RWPE2 (cell line): ENCODE results near the gene SPRTN.
A peak's percentile ranks its signal among the peaks of the same experiment; 100 is the strongest.

Experiments
- ATAC-seq: fragments of 200-7000 bp; cut with Tn5 transposase; 3 replicates; pipeline ENCODE4 v1.9.1; 2021; ENCODE audit warnings: low read depth
- DNase-seq: peaks from one replicate; pipeline ENCODE4 v3.0.0-alpha.2; 2020; ENCODE audit warnings: low spot score
- H3K27ac ChIP-seq: fragments of 450-650 bp; 2 replicates; pipeline ENCODE4 v1.5.1; 2017; ENCODE audit warnings: mild to moderate bottlenecking; ENCODE audit not compliant: poor library complexity, severe bottlenecking
- H3K27me3 ChIP-seq: fragments of 250-450 bp; sonication (Bioruptor Pico); 2 replicates; pipeline ENCODE4 v1.5.1; 2021; ENCODE audit warnings: mild to moderate bottlenecking, moderate library complexity; ENCODE audit not compliant: insufficient read depth, poor library complexity, severe bottlenecking
- H3K36me3 ChIP-seq: fragments of 250-450 bp; sonication (Bioruptor Pico); 2 replicates; pipeline ENCODE4 v1.5.1; 2020; ENCODE audit warnings: low read depth, mild to moderate bottlenecking, moderate library complexity
- H3K4me1 ChIP-seq: fragments of 250-450 bp; sonication (Bioruptor Pico); 2 replicates; pipeline ENCODE4 v1.5.1; 2021; ENCODE audit warnings: mild to moderate bottlenecking, moderate library complexity; ENCODE audit not compliant: insufficient read depth, poor library complexity, severe bottlenecking
- H3K4me3 ChIP-seq: fragments of 250-450 bp; sonication (Bioruptor Pico); 2 replicates; pipeline ENCODE4 v1.5.1; 2021; ENCODE audit warnings: mild to moderate bottlenecking, moderate library complexity; ENCODE audit not compliant: severe bottlenecking
- H3K9me3 ChIP-seq: fragments of 250-450 bp; sonication (Bioruptor Pico); 2 replicates; pipeline ENCODE4 v1.5.1; 2021; ENCODE audit warnings: mild to moderate bottlenecking, moderate library complexity; ENCODE audit not compliant: severe bottlenecking
- TF ChIP-seq, protein P1 (sequence below): fragments of 450-650 bp; IDR thresholded peaks from one replicate; pipeline ENCODE4 v1.5.1; 2017; ENCODE audit warnings: mild to moderate bottlenecking, moderate library complexity; ENCODE audit not compliant: poor library complexity, severe bottlenecking

The SPRTN gene

DNA sequence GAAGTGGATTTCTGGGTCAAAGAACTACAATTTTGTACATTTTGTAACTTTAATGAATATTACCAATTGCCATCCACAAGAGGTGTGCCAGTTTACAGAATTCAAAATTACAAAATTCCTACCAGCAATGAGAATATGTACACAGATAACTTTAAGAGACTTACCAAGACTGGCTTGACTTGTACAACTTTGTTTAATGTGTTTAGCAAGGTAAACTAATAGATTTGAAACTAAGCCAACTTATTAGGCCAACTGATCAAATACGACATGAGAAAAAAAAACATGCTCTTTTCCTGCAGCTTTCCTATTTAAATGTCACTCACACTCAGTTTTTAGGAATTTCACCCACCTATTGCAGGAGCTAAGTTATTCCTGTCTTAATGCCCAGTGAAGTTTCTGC, 11.8 kb upstream of the SPRTN start:
- TF ChIP-seq, protein P1, sequence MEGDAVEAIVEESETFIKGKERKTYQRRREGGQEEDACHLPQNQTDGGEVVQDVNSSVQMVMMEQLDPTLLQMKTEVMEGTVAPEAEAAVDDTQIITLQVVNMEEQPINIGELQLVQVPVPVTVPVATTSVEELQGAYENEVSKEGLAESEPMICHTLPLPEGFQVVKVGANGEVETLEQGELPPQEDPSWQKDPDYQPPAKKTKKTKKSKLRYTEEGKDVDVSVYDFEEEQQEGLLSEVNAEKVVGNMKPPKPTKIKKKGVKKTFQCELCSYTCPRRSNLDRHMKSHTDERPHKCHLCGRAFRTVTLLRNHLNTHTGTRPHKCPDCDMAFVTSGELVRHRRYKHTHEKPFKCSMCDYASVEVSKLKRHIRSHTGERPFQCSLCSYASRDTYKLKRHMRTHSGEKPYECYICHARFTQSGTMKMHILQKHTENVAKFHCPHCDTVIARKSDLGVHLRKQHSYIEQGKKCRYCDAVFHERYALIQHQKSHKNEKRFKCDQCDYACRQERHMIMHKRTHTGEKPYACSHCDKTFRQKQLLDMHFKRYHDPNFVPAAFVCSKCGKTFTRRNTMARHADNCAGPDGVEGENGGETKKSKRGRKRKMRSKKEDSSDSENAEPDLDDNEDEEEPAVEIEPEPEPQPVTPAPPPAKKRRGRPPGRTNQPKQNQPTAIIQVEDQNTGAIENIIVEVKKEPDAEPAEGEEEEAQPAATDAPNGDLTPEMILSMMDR, result no peak
- DNase-seq, result no peak
- Histone ChIP-seq H3K9me3 (no peaks in the 10 kb centered on the region), H3K4me1 (no peaks in the 10 kb centered on the region), H3K4me3 (no peak overlapping the region), H3K27ac (no peak overlapping the region), H3K36me3 (no peaks in the 10 kb centered on the region), H3K27me3 (no peaks in the 10 kb centered on the region)
- ATAC-seq, result no peak

GRCh38 chr1:231327617-231328016, 10.5 kb upstream of the SPRTN start:
- no peak overlapping the region for H3K27ac ChIP-seq
- ATAC-seq (no peak), DNase-seq (no peak)
- no peak overlapping the region for H3K4me3 ChIP-seq
- peaks cover 3% of the 10 kb centered on the region; the same call in 1 of the 2 replicates for H3K36me3 ChIP-seq
- H3K27me3 ChIP-seq, result no peaks in the 10 kb centered on the region
- TF ChIP-seq, protein P1, result no peak
- H3K4me1 ChIP-seq, result no peaks in the 10 kb centered on the region
- no peaks in the 10 kb centered on the region for H3K9me3 ChIP-seq

DNA sequence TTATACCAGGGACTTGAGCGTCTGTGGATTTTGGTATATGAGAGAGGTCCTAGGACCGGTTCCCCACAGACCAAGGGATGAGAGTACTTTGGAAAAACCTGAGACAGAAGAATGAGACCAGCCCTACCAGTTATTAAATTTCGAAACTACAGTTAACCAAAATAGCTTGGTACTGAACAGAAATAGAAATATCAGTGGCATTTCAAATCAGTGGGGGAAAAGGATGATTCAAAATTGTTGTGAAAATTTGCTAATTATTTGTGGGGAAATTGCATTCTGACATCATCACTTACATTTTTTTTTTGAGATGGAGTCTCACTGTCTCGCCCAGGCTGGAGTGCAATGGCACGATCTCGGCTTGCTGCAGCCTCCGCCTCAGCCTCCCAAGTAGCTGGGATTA, 8.6 kb upstream of the SPRTN start:
- no peak overlapping the region for H3K27ac ChIP-seq
- ATAC-seq (no peak), DNase-seq (no peak)
- TF ChIP-seq, protein P1, result no peak
- no peaks in the 10 kb centered on the region for H3K27me3 ChIP-seq
- peaks cover 13% of the 10 kb centered on the region for H3K36me3 ChIP-seq
- H3K4me1 ChIP-seq, result peaks cover 10% of the 10 kb centered on the region
- no peak overlapping the region for H3K4me3 ChIP-seq
- H3K9me3 ChIP-seq, result no peaks in the 10 kb centered on the region

DNA sequence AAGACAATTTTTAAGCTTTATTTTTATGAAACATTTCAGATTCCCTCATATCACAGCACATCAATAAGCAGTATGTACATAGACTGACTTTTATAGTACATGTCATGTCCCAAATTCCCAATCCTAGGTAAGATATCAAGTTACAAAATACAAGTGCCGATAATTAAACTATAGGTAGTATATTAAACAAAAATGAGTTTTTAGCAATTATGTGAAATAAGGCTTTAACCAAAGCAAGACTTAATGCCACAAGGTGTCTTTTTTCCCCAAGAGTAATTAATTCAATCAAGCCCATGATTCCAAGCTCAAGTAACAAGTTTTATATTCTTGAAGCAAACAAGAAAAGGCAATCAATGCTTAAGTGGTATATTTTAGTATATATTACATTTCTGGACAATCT, 5.3 kb upstream of the SPRTN start:
- Histone ChIP-seq H3K27ac (no peak overlapping the region), H3K27me3 (no peaks in the 10 kb centered on the region), H3K36me3 (peaks cover 25% of the 10 kb centered on the region), H3K4me1 (peaks cover 17% of the 10 kb centered on the region), H3K4me3 (no peak overlapping the region), H3K9me3 (no peaks in the 10 kb centered on the region)
- DNase-seq, result no peak
- no peak for ATAC-seq
- TF ChIP-seq, protein P1, result no peak

DNA sequence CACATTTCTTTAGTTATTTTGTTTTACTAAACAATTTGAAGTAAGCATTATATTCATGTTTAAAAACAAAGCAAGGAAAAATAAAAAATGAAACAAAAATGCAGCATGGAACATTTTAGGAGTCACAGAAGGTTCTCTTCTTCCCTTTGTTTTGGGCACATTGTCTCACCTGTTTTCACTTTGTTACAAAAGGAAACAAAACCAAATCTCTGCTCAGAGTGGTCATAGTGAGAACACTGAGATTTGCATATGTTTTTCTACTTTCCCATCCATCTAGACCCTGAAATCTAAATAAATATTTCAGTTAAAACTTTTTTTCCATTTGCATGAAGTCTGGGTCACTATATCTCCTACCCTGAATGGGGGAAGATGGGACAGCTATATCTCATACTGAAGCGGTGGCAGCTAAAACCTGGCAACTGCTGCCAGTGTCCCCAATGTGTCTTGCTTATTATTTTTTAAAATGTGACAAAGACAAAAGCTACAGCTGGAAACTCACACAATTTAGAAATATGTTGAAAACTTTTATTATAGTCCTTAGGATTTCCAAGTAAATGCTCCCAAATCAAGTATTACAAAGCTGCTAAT, 3.9 kb upstream of the SPRTN start:
- TF ChIP-seq, protein P1, result no peak
- no peak for DNase-seq
- H3K27me3 ChIP-seq, result no peaks in the 10 kb centered on the region
- H3K4me3 ChIP-seq, result peak overlapping the region; percentile 4
- H3K27ac ChIP-seq, result no peak overlapping the region
- no peak for ATAC-seq
- peaks cover 25% of the 10 kb centered on the region for H3K36me3 ChIP-seq
- H3K4me1 ChIP-seq, result peaks cover 17% of the 10 kb centered on the region
- H3K9me3 ChIP-seq, result no peaks in the 10 kb centered on the region
